Mesangial cell (primary cell): Measurements from ENCODE around the gene IZUMO4. TPM values are rescaled to one million over a fixed set of nuclear protein-coding genes. Genes with fewer than 3 reads are reported as not detected.

Experiments
- total RNA-seq: library from RNA; depleted of rRNA; stranded (reverse); fragments of >200 nt; gene quantifications from 2 replicates; pipeline ENCODE4 v1.2.3, GENCODE V29; 2015

IZUMO4 gene
- 2.1 and 4.1 TPM in 2 replicates for total RNA-seq

GRCh38 chr19:2096480-2097202 is at the start of gene IZUMO4:
Gene IZUMO4 (plus strand): TSS chr19:2096915. CDS start chr19:2096946, 31 bp downstream.

GRCh38 chr19:2050991-2051772 is 45.5 kb upstream of the IZUMO4 start, which contains the start of gene MKNK2:
Gene MKNK2 (minus strand): TSS chr19:2051244. CDS start chr19:2050851, 393 bp downstream.

GRCh38 chr19:2096034-2096479 is 658 bp upstream of the IZUMO4 start, which contains the start of gene MOB3A:
Gene MOB3A (minus strand): TSS chr19:2096326. CDS start chr19:2078560, 17,766 bp downstream.

Other genes with a start within 250 kb of the IZUMO4 start
- 23.6 and 41.8 TPM in 2 replicates for gene REXO1, start 248.4 kb upstream of the IZUMO4 start, total RNA-seq
- gene KLF16, start 233.3 kb upstream of the IZUMO4 start, total RNA-seq = 22.5 and 35.2 TPM in 2 replicates
- 104 and 115 TPM in 2 replicates for gene ABHD17A, start 211.4 kb upstream of the IZUMO4 start, total RNA-seq
- gene ADAT3, start 191.5 kb upstream of the IZUMO4 start, total RNA-seq = 7.0 and 8.6 TPM in 2 replicates
- 103 and 128 TPM in 2 replicates for gene SCAMP4, start 191.5 kb upstream of the IZUMO4 start, total RNA-seq
- gene CSNK1G2, start 155.7 kb upstream of the IZUMO4 start, total RNA-seq = 94.3 and 97.7 TPM in 2 replicates
- 75.8 and 189 TPM in 2 replicates for gene BTBD2, start 81.2 kb upstream of the IZUMO4 start, total RNA-seq
- 93.0 and 188 TPM in 2 replicates for gene MKNK2, start 45.7 kb upstream of the IZUMO4 start, total RNA-seq
- 48.3 and 50.0 TPM in 2 replicates for gene MOB3A, start 589 bp upstream of the IZUMO4 start, total RNA-seq
- gene AP3D1, start 54.7 kb downstream of the IZUMO4 start, total RNA-seq = 120 and 148 TPM in 2 replicates
- 19.1 and 23.3 TPM in 2 replicates for gene DOT1L, start 67.0 kb downstream of the IZUMO4 start, total RNA-seq
- 94.7 and 152 TPM in 2 replicates for gene PLEKHJ1, start 139.4 kb downstream of the IZUMO4 start, total RNA-seq
- gene SF3A2, start 139.9 kb downstream of the IZUMO4 start, total RNA-seq = 83.1 and 84.6 TPM in 2 replicates
- 0.16 and 1.8 TPM in 2 replicates for gene AMH, start 152.4 kb downstream of the IZUMO4 start, total RNA-seq
- gene JSRP1, start 159.5 kb downstream of the IZUMO4 start, total RNA-seq = 0.13 and 0.16 TPM in 2 replicates
- gene PEAK3, start 185.3 kb downstream of the IZUMO4 start, total RNA-seq = not detected in 2 replicates
- gene LINGO3, start 211.2 kb downstream of the IZUMO4 start, total RNA-seq = not detected in 2 replicates
- 189 and 329 TPM in 2 replicates for gene LSM7, start 231.7 kb downstream of the IZUMO4 start, total RNA-seq
- 30.1 and 64.8 TPM in 2 replicates for gene SPPL2B, start 231.8 kb downstream of the IZUMO4 start, total RNA-seq